ENCODE measurements around the gene KLHL5. TPM values are rescaled to one million over a fixed set of nuclear protein-coding genes. Genes with fewer than 3 reads are reported as not detected.

The KLHL5 gene
- total RNA-seq, 1 experiment from 2014 or later = 115 TPM

- Histone ChIP-seq H4K20me1 (ENCODE audit: insufficient read depth) (no peaks in the 10 kb centered on the region), H3F3A (ENCODE audit: insufficient read depth, low read depth) (peaks cover 13% of the 10 kb centered on the region), H3K4me1 (replicated peaks; ENCODE audit: insufficient read depth) (peaks cover 12% of the 10 kb centered on the region; the same call in 1 of the 2 replicates), H3K79me2 (ENCODE audit: low read depth) (peaks cover 44% of the 10 kb centered on the region), H3K9me2 (ENCODE audit: insufficient read depth) (no peaks in the 10 kb centered on the region), H3K9me3 (ENCODE audit: insufficient read depth, low read depth) (peaks cover 13% of the 10 kb centered on the region; the same call in 1 of the 2 replicates), H3K4me2 (no peak overlapping the region), H3K27me3 (ENCODE audit: insufficient read depth, low read depth) (no peaks in the 10 kb centered on the region), H3K27ac (no peak overlapping the region), H3K36me3 (ENCODE audit: low read depth) (peaks cover 24% of the 10 kb centered on the region), H2AFZ (no peak overlapping the region), H3K4me3 (no peak overlapping the region)
- TF ChIP-seq CTCF (conservative IDR thresholded peaks at IDR 0.05) (no peak), EZH2 (IDR thresholded peaks at IDR 0.05; ENCODE audit: low read depth) (no peak)
- intact Hi-C loops (cut with micrococcal nuclease; ENCODE audit: unreplicated experiment) = no loop called here
- no peak for DNase-seq
- CTCF ChIA-PET = no interaction called here
- BruUV-seq (replicated peaks) = no TSS peak
- POLR2A ChIA-PET (ENCODE audit: unreplicated experiment) = interaction anchor here (0.7 kb wide), 2 partner anchors 8 to 43 kb away, joined by 3 to 7 read pairs; no protein-coding TSS in a partner anchor
These were observed 40.4 kb upstream of the KLHL5 start for GRCh38 chr4:39021631-39022030.

DNA sequence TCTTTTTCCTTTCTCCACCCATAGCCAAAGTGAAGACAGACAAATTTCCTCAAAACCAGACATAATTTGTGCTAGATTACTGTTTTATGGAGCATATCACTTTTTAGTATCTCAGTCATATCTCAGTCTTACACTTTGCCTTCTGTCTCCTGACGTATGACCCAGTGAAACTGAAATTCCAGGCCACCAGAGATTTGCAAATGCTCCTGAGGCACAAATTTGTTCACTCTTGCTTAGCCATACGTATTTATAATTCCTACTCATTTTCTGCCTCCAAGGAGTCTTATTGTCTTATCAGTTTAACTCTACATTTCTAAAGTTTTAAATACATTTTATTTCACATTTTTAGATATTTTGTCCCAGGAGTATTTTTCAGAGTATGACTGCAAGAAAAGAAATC, 39.8 kb upstream of the KLHL5 start:
- Histone ChIP-seq H3K27ac (no peak overlapping the region), H3K79me2 (ENCODE audit: low read depth) (peaks cover 49% of the 10 kb centered on the region), H3K9me2 (ENCODE audit: insufficient read depth) (no peaks in the 10 kb centered on the region), H3K4me2 (no peak overlapping the region), H2AFZ (no peak overlapping the region), H4K20me1 (ENCODE audit: insufficient read depth) (no peaks in the 10 kb centered on the region), H3K9me3 (ENCODE audit: insufficient read depth, low read depth) (peaks cover 13% of the 10 kb centered on the region; the same call in 1 of the 2 replicates), H3K36me3 (ENCODE audit: low read depth) (peaks cover 29% of the 10 kb centered on the region), H3K4me1 (replicated peaks; ENCODE audit: insufficient read depth) (peaks cover 12% of the 10 kb centered on the region; the same call in 1 of the 2 replicates), H3F3A (ENCODE audit: insufficient read depth, low read depth) (peaks cover 11% of the 10 kb centered on the region; the same call in 1 of the 2 replicates), H3K4me3 (no peak overlapping the region), H3K27me3 (ENCODE audit: insufficient read depth, low read depth) (no peaks in the 10 kb centered on the region)
- intact Hi-C loops (cut with micrococcal nuclease; ENCODE audit: unreplicated experiment) = no loop called here
- no peak for DNase-seq
- ChIA-PET CTCF (no interaction called here), POLR2A (ENCODE audit: unreplicated experiment) (interaction anchor here (0.7 kb wide), 2 partner anchors 9 to 44 kb away, joined by 3 to 7 read pairs; no protein-coding TSS in a partner anchor)
- no TSS peak for BruUV-seq (replicated peaks)
- no peak for TF ChIP-seq EZH2 (IDR thresholded peaks at IDR 0.05; ENCODE audit: low read depth)
- TF ChIP-seq CTCF (conservative IDR thresholded peaks at IDR 0.05) = no peak

DNA sequence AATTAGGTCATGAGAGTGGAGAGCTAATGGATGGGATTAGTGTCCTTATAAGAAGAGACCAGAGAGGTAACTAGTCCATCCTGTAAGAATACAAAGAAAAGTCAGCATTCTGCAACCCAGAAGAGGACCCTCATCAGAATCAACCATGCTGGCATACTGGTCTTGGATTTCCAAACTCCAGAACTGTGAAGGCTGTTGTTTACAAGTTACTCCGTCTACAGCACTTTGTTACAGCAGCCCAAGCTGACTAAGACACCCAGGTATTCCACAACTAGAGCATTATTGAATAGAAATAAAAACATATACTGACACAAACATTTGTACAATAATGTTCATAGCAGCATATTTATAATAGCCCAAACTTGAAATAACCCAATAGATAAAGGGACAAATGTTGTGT, 39.0 kb upstream of the KLHL5 start:
- Histone ChIP-seq H3K79me2 (ENCODE audit: low read depth) (peaks cover 57% of the 10 kb centered on the region), H3K27me3 (ENCODE audit: insufficient read depth, low read depth) (no peaks in the 10 kb centered on the region), H3F3A (ENCODE audit: insufficient read depth, low read depth) (peaks cover 11% of the 10 kb centered on the region; the same call in 1 of the 2 replicates)

More for the DNA sequence above, 39.0 kb upstream of the KLHL5 start:
- Histone ChIP-seq H2AFZ (no peak overlapping the region), H3K9me2 (ENCODE audit: insufficient read depth) (no peaks in the 10 kb centered on the region), H3K4me1 (replicated peaks; ENCODE audit: insufficient read depth) (peaks cover 18% of the 10 kb centered on the region), H3K27ac (no peak overlapping the region), H4K20me1 (ENCODE audit: insufficient read depth) (no peaks in the 10 kb centered on the region), H3K9me3 (ENCODE audit: insufficient read depth, low read depth) (peaks cover 13% of the 10 kb centered on the region; the same call in 1 of the 2 replicates), H3K4me2 (no peak overlapping the region), H3K36me3 (ENCODE audit: low read depth) (peaks cover 33% of the 10 kb centered on the region), H3K4me3 (no peak overlapping the region)
- intact Hi-C loops (cut with micrococcal nuclease; ENCODE audit: unreplicated experiment) = no loop called here
- BruUV-seq (replicated peaks) = no TSS peak
- CTCF ChIA-PET = no interaction called here
- TF ChIP-seq EZH2 (IDR thresholded peaks at IDR 0.05; ENCODE audit: low read depth) = no peak
- no peak for TF ChIP-seq CTCF (conservative IDR thresholded peaks at IDR 0.05)
- POLR2A ChIA-PET (ENCODE audit: unreplicated experiment) = no interaction called here
- DNase-seq = no peak

All from PC-9 (cell line).